Measurements from ENCODE around the gene ERI3.
A peak's percentile ranks its signal among the peaks of the same experiment; 100 is the strongest.
"Not testable (repeated sequence)": the region's sequence is repeated elsewhere in the genome, so short reads cannot be mapped to it uniquely, and the experiment has no call there.

Gene ERI3

GRCh38 chr1:44229435-44230167, 125.5 kb downstream of the ERI3 start:
- no peak for DNase-seq

GRCh38 chr1:44228218-44228617, 126.8 kb downstream of the ERI3 start:
- DNase-seq = no peak

- no peak for DNase-seq
These were observed 127.8 kb downstream of the ERI3 start for GRCh38 chr1:44227211-44227610.

GRCh38 chr1:44225761-44226160, 129.3 kb downstream of the ERI3 start:
- DNase-seq = no peak

GRCh38 chr1:44223187-44223610, 131.9 kb downstream of the ERI3 start:
- DNase-seq = no peak

GRCh38 chr1:44222397-44223186, 132.5 kb downstream of the ERI3 start:
- DNase-seq = no peak

GRCh38 chr1:44221769-44222168, 133.3 kb downstream of the ERI3 start:
- no peak for DNase-seq

GRCh38 chr1:44220755-44221154, 134.3 kb downstream of the ERI3 start:
- no peak for DNase-seq

GRCh38 chr1:44220001-44220751, 134.9 kb downstream of the ERI3 start:
- DNase-seq = no peak

GRCh38 chr1:44219301-44219626, 135.8 kb downstream of the ERI3 start:
- no peak for DNase-seq

GRCh38 chr1:44218503-44219300, 136.4 kb downstream of the ERI3 start:
- no peak for DNase-seq

- peak; percentile 50 for DNase-seq
These were observed 137.1 kb downstream of the ERI3 start for GRCh38 chr1:44217809-44218410.

- DNase-seq = peak; percentile 77
These were observed 141.6 kb downstream of the ERI3 start, which contains the start of gene DMAP1 for GRCh38 chr1:44213222-44214112. TSS of gene DMAP1 (plus strand) at chr1:44213471. CDS start at chr1:44213754, 283 bp downstream.

GRCh38 chr1:44212355-44213221, 142.5 kb downstream of the ERI3 start:
- DNase-seq = peak; percentile 25

GRCh38 chr1:44210595-44210994, 144.5 kb downstream of the ERI3 start:
- DNase-seq = no peak

GRCh38 chr1:44208226-44208625, 146.8 kb downstream of the ERI3 start:
- no peak for DNase-seq

- not testable (repeated sequence) for DNase-seq
These were observed 148.5 kb downstream of the ERI3 start for GRCh38 chr1:44206545-44206944.

GRCh38 chr1:44200336-44200735, 154.7 kb downstream of the ERI3 start:
- DNase-seq = no peak

- DNase-seq = no peak
These were observed 180.4 kb downstream of the ERI3 start for GRCh38 chr1:44174630-44175029.

Measured in stimulated activated naive CD4-positive, alpha-beta T cell treated with Interleukin-2 at 50 U/mL for 16 hours (primary cell).